HG02763 (cell line): Measurements from ENCODE around the gene RPLP1.

ENCODE experiments used
- ATAC-seq: cut with Tn5 transposase; IDR thresholded peaks from one replicate; pipeline ENCODE4 v1.9.1; 2021; ENCODE audit warnings: mild to moderate bottlenecking, moderate library complexity; ENCODE audit not compliant: unreplicated experiment

The RPLP1 gene

DNA sequence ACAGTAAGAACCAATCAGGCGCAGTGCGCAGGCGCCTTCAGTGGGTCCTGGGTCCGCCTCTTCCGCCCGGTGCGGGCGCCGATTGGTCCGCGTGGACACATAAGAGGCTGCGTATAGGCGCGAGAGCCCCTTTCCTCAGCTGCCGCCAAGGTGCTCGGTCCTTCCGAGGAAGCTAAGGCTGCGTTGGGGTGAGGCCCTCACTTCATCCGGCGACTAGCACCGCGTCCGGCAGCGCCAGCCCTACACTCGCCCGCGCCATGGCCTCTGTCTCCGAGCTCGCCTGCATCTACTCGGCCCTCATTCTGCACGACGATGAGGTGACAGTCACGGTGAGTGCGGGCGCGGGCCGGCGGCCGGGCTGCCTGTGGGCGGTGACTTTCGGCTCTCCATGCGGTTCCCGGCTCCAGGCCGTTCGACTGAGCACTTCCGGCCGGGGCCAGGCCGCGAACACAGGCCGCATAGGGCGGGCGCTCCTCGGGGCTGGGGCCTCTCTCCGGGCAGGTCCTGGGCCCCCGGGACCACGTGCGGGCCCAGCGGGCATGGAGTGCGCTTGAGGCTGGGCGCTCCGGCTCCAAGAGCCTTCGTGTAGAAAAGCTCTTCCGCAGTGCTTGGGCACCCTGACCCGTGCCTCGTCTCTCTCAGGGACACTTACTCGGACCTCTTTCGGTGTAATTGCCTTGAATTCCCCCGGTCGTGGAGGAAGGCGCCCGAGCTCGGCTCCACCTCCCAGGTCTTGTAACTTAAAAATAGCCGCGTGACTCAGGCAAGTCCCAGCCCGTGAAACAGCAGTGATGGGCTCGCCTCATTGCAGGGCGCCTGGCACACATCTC, at the start of gene RPLP1:
Gene RPLP1, plus strand, starts transcription at position 127 of the 830 bp plus-strand sequence. Its CDS starts 131 bp downstream, at position 258.
- peak; percentile 82 for ATAC-seq

DNA sequence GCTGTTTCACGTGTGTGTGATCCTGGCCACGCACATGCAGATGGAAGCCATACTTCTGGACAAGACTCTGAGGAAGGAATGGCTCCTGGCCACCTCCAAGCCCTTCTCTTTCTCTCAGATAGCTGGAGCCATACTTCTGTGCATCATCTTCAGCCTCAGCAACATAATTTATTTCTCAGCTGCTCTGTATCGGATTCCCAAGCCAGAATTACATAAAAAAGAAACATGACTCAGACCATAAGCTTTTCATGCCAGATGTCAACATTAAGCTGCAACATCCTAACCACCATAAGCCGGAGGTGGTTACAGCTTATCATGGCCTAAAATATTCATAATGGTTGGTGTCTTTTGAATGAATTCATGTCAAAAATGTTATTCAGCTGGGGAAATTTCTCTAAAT, 49.0 kb upstream of the RPLP1 start:
- ATAC-seq: no peak

DNA sequence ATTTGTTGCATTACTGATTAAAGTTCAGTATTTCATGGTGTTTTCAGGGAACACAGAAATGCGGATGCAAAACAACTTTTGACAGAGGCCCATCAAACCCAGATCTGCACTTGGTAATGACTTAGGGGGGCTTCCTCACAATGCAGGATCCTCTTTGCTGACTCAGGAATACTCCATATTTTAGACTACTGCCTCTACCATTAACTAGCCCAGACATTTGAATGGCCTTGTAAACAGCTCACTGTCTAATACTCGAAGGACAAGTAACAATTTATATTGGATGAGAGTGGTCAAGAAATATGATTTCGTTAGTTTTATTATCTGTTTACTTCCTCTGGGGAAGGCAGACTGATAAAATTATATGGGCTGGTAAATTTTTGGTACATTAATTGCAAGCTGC, 47.5 kb upstream of the RPLP1 start:
- ATAC-seq: no peak

GRCh38 chr15:69407719-69408400, 44.8 kb upstream of the RPLP1 start:
- ATAC-seq: no peak

DNA sequence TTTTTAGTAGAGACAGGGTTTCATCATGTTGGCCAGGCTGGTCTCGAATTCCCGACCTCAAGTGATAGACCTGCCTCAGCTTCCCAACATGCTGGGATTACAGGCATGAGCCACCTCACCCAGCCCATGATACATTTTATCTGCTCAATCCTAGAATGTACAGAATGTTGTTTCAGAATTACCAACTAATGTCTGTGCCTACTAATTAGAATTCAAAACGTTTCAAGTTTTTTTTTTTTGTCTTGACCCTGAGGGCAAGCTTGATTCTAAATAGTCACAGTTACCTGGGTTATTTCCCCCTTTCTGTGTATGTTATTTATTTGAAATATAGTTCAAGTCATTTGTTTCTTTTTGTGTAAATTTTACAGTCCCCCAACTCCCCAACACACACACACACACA, 43.8 kb upstream of the RPLP1 start:
- ATAC-seq: no peak

DNA sequence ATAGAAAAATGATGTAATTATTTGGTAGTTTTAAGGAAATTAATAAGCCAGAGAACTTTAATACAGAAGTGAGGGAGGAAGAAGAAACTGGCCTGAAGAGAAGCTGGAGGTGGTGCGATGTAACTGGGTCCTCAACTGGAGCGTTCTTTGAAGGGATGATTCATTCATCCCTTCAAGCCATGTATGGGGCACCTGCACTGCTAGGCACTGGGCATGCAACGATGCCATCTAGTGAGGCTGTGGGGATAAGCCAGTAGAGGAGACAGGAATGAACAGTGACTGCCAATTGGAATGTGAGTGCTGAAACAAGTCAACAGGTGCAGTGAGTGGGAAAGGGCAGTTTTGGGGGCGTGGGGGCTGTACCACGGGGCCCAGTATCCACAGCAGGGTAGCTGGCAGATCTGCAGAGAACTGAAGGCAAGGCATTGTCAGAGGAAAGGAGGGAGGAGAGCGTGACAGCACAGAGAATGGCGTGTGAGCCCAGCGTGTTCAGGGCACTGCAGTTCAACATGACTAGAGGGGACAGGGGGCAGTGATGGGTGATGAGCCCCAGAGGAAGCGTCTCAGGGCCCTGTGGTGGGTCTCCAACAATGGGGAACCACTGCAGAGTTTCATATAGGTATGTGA, 42.3 kb upstream of the RPLP1 start:
- no peak for ATAC-seq

- ATAC-seq: no peak
These were observed 40.3 kb upstream of the RPLP1 start for GRCh38 chr15:69412274-69412673.

DNA sequence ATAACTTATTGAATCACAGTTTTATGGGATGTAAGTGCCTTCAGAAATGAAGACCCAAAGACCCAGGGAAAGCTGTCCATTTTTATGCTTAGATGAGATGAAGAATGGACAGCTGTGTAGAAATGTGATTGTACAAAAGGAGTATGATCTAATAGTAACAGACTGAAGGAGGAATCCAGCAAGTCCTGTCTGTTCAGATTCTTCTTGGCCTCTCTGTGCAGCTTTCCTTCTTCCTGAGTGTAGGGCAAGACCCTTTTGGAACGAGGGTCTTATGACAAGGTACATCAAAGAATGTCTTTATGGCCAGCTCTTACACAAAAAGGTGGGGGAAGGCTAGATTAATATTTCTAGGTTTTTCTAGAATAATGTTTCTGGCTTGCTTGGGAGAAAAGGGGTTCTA, 39.9 kb upstream of the RPLP1 start:
- ATAC-seq: no peak

GRCh38 chr15:69413822-69414700, 38.6 kb upstream of the RPLP1 start, which contains the start of gene KIF23:
TSS of gene KIF23 (plus strand) at chr15:69414349. CDS start at chr15:69414466, 117 bp downstream.
- peak; percentile 94 for ATAC-seq

DNA sequence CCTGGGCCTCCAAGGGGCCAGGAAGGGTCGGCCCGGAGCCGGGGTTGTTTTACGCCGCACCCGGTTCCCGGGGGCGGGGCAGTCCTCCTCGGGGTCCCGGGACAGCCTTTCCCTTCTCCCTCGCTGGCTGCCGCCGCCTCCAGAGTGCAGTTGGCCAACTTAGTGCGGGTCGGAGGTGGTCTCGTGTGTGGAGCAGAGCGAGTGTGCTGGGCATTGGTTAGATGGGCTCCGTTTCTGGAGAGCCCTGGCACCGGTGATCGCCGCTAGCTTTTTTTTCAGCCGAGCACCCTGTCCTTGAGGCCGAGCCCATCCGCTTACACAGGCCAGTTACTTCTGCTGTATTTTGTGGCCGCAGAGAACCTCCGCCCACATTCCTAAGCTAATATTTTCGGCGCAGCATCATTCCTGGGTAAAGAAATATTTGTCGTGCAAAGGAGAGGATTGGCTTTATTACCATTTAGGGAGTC, 37.9 kb upstream of the RPLP1 start:
- ATAC-seq: peak; percentile 25

DNA sequence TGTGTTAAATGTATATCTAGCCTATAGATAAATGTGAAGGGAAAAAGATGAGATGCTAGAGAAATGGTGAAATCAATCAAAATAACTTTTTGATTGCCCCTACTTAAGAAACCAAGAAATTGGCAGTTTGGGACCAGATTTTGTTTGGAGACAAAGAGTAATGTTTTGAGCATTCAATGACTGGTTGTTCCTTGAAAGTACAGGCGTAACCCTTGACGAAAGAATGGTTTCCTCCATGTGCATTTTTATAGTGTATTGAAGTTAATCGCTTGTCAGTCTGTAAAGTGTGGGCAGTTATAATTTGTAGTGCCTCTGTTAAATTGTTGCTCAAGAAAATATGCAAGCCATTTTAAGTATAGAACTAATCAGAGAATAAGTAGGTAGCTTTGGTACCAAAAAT, 37.2 kb upstream of the RPLP1 start:
- ATAC-seq: no peak

DNA sequence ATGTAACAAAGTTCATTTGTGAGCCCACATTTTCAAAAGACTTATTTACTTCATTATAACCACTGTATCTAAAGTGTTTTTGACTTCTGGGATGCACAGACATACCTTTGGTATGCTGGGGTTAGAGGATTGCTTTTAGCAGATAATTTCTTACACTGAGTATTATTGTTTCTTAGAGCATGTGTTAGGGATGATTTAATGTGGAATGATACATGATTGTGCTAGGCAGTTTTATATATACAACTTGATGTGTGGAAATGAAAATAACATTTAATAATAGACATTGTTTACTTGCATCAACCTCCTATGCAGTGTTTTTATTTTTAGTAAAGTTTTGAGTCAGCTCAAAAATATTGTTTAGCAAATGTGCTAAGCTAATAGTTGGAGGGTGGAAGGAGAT, 35.0 kb upstream of the RPLP1 start:
- no peak for ATAC-seq

- ATAC-seq: no peak
These were observed 31.1 kb upstream of the RPLP1 start for GRCh38 chr15:69421498-69421897.

GRCh38 chr15:69422336-69422895, 30.2 kb upstream of the RPLP1 start:
- ATAC-seq: no peak

GRCh38 chr15:69424001-69424400, 28.6 kb upstream of the RPLP1 start:
- ATAC-seq: no peak

DNA sequence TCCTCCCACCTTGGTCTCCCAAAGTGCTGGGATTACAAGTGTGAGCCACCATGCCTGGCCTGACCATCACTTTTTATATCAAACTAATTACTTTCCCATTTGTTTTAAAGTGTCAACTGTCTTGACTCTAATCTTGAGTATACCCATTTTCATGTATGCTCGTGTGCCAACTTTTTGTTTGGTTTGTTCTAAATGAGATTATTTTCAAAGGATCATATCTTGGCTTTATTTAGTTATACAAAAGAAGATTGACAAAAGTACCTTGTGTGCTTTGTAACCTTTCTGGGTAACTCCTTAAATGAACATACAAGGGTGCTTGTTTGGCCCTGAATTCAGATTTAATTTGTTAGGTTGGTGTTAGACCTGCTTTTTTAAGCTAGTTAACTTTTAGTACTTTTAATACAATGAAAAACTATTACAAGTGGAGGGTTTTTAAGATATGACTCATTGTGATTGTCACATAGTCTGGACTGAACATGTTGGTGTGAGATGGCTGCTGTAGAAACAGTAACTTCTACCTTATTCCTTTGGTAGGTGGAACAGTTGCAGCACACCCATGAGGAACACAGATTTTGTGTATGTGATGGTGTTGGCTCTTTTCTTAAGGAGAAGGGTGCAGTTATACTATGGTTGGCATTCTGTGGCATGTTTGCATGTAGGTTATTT, 27.7 kb upstream of the RPLP1 start:
- no peak for ATAC-seq

GRCh38 chr15:69433831-69434230, 18.8 kb upstream of the RPLP1 start:
- no peak for ATAC-seq

DNA sequence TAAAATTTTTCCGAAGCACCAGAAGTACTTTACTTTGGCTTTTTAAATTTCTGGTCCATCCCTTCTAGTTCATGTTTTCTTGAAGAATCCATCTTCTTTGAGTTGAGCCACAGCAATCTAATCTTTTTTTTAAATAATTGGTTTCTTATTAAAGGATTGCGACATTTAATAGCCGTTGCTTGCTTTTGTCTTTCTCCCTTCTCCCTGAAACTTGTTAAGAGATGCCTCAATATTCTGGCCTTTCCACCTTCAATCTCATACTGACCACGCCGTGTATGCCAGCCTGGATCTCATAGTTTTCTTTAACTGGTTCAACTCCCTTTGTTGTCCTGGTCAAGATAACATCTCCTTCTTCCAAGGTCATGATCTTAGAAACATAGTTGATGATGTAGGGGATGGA, 18.4 kb upstream of the RPLP1 start:
- no peak for ATAC-seq

- ATAC-seq: no peak
These were observed 17.9 kb upstream of the RPLP1 start for GRCh38 chr15:69434679-69435078.

DNA sequence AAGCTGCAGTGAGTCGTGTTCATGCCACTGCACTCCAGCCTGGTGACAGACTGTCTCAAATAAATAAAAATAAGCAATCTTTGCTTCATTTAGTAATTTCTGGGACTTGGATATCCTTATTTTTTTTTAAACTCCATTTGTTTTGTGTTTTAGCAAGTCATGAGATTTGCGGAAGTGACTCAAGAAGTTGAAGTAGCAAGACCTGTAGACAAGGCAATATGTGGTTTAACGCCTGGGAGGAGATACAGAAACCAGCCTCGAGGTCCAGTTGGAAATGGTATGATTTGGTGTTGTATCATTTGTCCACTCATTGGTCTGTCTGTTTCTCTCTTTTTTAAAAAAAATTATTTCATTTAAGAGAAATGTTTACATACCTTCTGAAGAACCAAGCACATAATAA, 16.6 kb upstream of the RPLP1 start:
- no peak for ATAC-seq
